PC-3 (cell line): ENCODE measurements around the gene TBXAS1. TPM values are rescaled to one million over a fixed set of nuclear protein-coding genes. Genes with fewer than 3 reads are reported as not detected.

Source experiments
- ATAC-seq: fragments of 200-7000 bp; cut with Tn5 transposase; 2 replicates; pipeline ENCODE4 v1.9.1; 2020; ENCODE audit warnings: mild to moderate bottlenecking, moderate library complexity
- BruUV-seq: library from RNA; stranded (reverse); fragments of 400-500 nt; replicated peaks from 2 replicates; lab custom pipeline; 2021; lab: Mats Ljungman, UMichigan
- CTCF ChIA-PET: fragments of 300-600 bp; sonication (Branson Sonifier 250); formaldehyde crosslinking; loops from one replicate; lab custom pipeline; 2022; ENCODE audit warnings: antibody characterized with exemption; lab: Charles Lee
- POLR2A ChIA-PET: fragments of 300-600 bp; sonication (Branson Sonifier 250); formaldehyde crosslinking; loops from one replicate; lab custom pipeline; 2022; ENCODE audit warnings: antibody characterized with exemption; ENCODE audit not compliant: unreplicated experiment; lab: Charles Lee
- DNase-seq: peaks from one replicate; pipeline ENCODE4 v3.0.0-alpha.2; 2015
- H2AFZ ChIP-seq: fragments of 300-600 bp; sonication (generic); 2 replicates; pipeline ENCODE4 v1.6.0; 2016; ENCODE audit warnings: antibody characterized with exemption, low read length
- H3F3A ChIP-seq: fragments of 300-600 bp; sonication (generic); one replicate; pipeline ENCODE4 v1.6.0; 2017; ENCODE audit warnings: antibody characterized with exemption, low read length, control low read depth, mild to moderate bottlenecking; ENCODE audit not compliant: unreplicated experiment
- H3K27ac ChIP-seq: fragments of 300-600 bp; sonication (generic); 2 replicates; pipeline ENCODE4 v1.5.1; 2016; ENCODE audit warnings: mild to moderate bottlenecking, low read length
- H3K27me3 ChIP-seq: fragments of 300-600 bp; sonication (generic); 2 replicates; pipeline ENCODE4 v1.6.1; 2016; ENCODE audit warnings: low read length, mixed read lengths
- H3K36me3 ChIP-seq: fragments of 300-600 bp; sonication (generic); 2 replicates; pipeline ENCODE4 v1.6.1; 2016; ENCODE audit warnings: low read depth, mixed run types, low read length, mixed read lengths
- H3K4me1 ChIP-seq: fragments of 300-600 bp; sonication (generic); 2 replicates; pipeline ENCODE4 v1.5.1; 2016; ENCODE audit warnings: low read length; ENCODE audit not compliant: insufficient read depth
- H3K4me2 ChIP-seq: fragments of 300-600 bp; sonication (generic); 2 replicates; pipeline ENCODE4 v1.6.0; 2016; ENCODE audit warnings: low read length
- H3K4me3 ChIP-seq: fragments of 300-600 bp; sonication (generic); 2 replicates; pipeline ENCODE4 v1.5.1; 2016; ENCODE audit warnings: mild to moderate bottlenecking, low read length, mixed read lengths
- H3K79me2 ChIP-seq: fragments of 300-600 bp; sonication (generic); 2 replicates; pipeline ENCODE4 v1.6.1; 2017; ENCODE audit warnings: low read length, mixed read lengths
- H3K9ac ChIP-seq: fragments of 300-600 bp; sonication (generic); 2 replicates; pipeline ENCODE4 v1.6.0; 2016; ENCODE audit warnings: mild to moderate bottlenecking, low read length
- H3K9me2 ChIP-seq: fragments of 300-600 bp; sonication (generic); replicated peaks from 2 replicates; pipeline ENCODE4 v1.6.1; 2016; ENCODE audit warnings: mixed run types, low read length, mixed read lengths
- H3K9me3 ChIP-seq: fragments of 300-600 bp; sonication (generic); 2 replicates; pipeline ENCODE4 v1.6.1; 2016; ENCODE audit warnings: low read length, mixed read lengths
- H4K20me1 ChIP-seq: fragments of 300-600 bp; sonication (generic); 2 replicates; pipeline ENCODE4 v1.6.1; 2016; ENCODE audit warnings: low read length, mixed read lengths
- EZH2 ChIP-seq: fragments of 300-600 bp; sonication (generic); IDR thresholded peaks from one replicate; pipeline ENCODE4 v1.6.1; 2017; ENCODE audit warnings: antibody characterized with exemption, mild to moderate bottlenecking, low read length; ENCODE audit not compliant: unreplicated experiment
- EZH2phosphoT487 ChIP-seq: fragments of 300-600 bp; sonication (generic); IDR thresholded peaks from 2 replicates; pipeline ENCODE4 v1.6.1; 2018; ENCODE audit warnings: mild to moderate bottlenecking, antibody characterized with exemption, low read length, borderline replicate concordance
- intact Hi-C: fragments of 100-400 bp; cut with micrococcal nuclease; formaldehyde crosslinking; loops from 2 replicates; pipeline ENCODE4 v1.9.0; 2023
- total RNA-seq: library from RNA; depleted of rRNA; stranded (reverse); fragments of >200 nt; gene quantifications from 2 replicates; pipeline ENCODE4 v1.2.3, GENCODE V29; 2014
- TF ChIP-seq, protein P1 (sequence below): fragments of 300-600 bp; sonication (generic); conservative IDR thresholded peaks from 2 replicates; pipeline ENCODE4 v1.5.1; 2017; ENCODE audit warnings: antibody characterized with exemption, low read depth, mild to moderate bottlenecking, low read length

TBXAS1 gene
- total RNA-seq, 1 experiment from 2014 or later, result 21.8 TPM

DNA sequence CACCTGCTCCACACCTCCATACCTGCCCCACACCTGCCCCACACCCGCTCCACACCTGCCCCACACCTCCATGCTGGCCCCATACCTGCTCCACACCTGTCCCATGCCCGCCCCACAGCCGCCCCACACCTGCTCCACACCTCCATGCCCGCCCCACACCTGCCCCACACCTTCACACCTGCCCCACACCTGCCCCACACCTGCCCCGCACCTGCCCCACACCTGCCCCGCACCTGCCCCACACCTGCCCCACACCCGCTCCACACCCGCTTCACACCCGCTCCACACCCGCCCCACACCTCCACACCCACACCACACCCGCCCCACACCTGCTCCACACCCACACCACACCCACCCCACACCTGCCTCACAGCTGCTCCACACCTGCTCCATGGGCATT is 180.7 kb downstream of the TBXAS1 start:
- H2AFZ ChIP-seq, result no peak overlapping the region
- CTCF ChIA-PET, result no interaction called here
- H3K4me1 ChIP-seq, result no peaks in the 10 kb centered on the region

DNA sequence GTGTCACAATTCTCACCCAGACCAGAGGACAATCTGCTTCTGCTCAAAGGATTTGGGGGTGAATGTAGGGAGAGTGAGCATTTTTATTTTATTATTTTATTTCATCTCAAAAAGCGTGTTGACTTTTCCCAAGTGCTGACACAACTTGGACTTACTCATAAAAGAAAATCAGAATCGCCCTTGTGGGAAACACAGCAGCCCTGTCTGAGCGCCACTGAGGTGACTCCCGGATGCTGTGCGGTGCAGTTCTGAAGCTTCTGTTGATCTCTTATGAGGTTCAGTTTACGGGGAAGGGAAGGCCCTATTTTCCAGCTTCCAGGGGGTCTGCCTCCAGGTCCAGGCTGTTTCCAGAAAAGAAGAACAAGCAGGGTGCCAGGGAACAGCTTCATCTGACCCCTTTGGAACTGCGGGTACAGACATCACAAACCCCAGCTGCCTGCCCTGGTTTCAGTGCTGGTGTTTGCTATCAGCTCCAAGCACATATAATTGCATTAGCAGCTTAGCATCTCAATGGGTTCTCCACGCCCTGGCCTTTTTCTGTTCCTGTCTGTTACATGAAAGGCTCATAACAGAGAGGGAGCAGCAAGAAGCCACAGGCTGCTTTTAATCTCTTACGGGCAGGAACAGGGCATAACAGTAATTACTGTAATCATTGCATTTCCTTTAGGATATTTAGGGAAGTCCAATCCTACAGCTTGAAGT is 181.3 kb downstream of the TBXAS1 start:
- Histone ChIP-seq H3K36me3 (no peaks in the 10 kb centered on the region), H3K4me2 (no peak overlapping the region), H3K79me2 (no peaks in the 10 kb centered on the region), H4K20me1 (no peaks in the 10 kb centered on the region), H2AFZ (no peak overlapping the region), H3K9ac (no peak overlapping the region), H3K4me1 (no peaks in the 10 kb centered on the region), H3K27me3 (no peaks in the 10 kb centered on the region), H3K9me3 (no peaks in the 10 kb centered on the region), H3K27ac (no peak overlapping the region), H3K4me3 (no peak overlapping the region), H3F3A (no peaks in the 10 kb centered on the region), H3K9me2 (no peaks in the 10 kb centered on the region)
- BruUV-seq, result no TSS peak
- ChIA-PET CTCF (no interaction called here), POLR2A (interaction anchor here (0.6 kb wide), 1 partner anchor 173 kb away, joined by 3 read pairs; no protein-coding TSS in a partner anchor)
- ATAC-seq (no peak), DNase-seq (no peak)
- TF ChIP-seq, protein P1, sequence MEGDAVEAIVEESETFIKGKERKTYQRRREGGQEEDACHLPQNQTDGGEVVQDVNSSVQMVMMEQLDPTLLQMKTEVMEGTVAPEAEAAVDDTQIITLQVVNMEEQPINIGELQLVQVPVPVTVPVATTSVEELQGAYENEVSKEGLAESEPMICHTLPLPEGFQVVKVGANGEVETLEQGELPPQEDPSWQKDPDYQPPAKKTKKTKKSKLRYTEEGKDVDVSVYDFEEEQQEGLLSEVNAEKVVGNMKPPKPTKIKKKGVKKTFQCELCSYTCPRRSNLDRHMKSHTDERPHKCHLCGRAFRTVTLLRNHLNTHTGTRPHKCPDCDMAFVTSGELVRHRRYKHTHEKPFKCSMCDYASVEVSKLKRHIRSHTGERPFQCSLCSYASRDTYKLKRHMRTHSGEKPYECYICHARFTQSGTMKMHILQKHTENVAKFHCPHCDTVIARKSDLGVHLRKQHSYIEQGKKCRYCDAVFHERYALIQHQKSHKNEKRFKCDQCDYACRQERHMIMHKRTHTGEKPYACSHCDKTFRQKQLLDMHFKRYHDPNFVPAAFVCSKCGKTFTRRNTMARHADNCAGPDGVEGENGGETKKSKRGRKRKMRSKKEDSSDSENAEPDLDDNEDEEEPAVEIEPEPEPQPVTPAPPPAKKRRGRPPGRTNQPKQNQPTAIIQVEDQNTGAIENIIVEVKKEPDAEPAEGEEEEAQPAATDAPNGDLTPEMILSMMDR, result no peak
- TF ChIP-seq EZH2 (no peak), EZH2phosphoT487 (no peak)
- intact Hi-C loops, result no loop called here

More for the DNA sequence above, 180.7 kb downstream of the TBXAS1 start:
- no peaks in the 10 kb centered on the region for H4K20me1 ChIP-seq
- no peaks in the 10 kb centered on the region for H3F3A ChIP-seq
- H3K27me3 ChIP-seq, result no peaks in the 10 kb centered on the region
- DNase-seq (no peak), ATAC-seq (no peak)
- no TSS peak for BruUV-seq
- no peaks in the 10 kb centered on the region for H3K9me2 ChIP-seq
- no peak overlapping the region for H3K9ac ChIP-seq
- H3K9me3 ChIP-seq, result no peaks in the 10 kb centered on the region
- TF ChIP-seq EZH2, result no peak
- TF ChIP-seq EZH2phosphoT487, result no peak
- TF ChIP-seq, protein P1, result no peak
- no peak overlapping the region for H3K4me3 ChIP-seq
- H3K79me2 ChIP-seq, result no peaks in the 10 kb centered on the region
- H3K27ac ChIP-seq, result no peak overlapping the region
- no peak overlapping the region for H3K4me2 ChIP-seq
- H3K36me3 ChIP-seq, result no peaks in the 10 kb centered on the region
- POLR2A ChIA-PET, result interaction anchor here (0.6 kb wide), 1 partner anchor 172 kb away, joined by 3 read pairs; no protein-coding TSS in a partner anchor
- intact Hi-C loops, result loop anchor here (10.0 kb wide), 1 partner anchor 575 kb away; no protein-coding TSS in a partner anchor

DNA sequence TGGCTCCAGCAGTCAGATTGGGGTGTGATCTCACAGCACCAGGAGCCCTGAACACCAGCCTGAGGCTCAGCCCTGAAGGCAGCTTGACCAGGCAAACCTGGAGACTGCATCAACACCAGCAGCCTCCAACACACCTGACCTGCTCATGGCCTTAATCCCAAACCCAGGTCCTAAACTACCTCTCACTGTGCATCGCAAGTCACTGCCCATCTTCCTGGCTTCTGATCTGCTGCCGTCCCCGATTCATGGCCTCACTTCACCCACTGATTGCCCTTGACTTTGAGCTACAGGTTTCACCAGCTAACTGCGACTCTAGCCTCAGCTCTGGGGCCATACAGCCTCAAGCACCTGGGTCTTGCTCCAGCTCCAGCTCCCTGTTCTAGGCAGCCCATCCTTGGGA is 184.6 kb downstream of the TBXAS1 start:
- no TSS peak for BruUV-seq
- no peaks in the 10 kb centered on the region for H3K9me2 ChIP-seq
- CTCF ChIA-PET, result no interaction called here

More for the DNA sequence above, 184.6 kb downstream of the TBXAS1 start:
- no peak overlapping the region for H3K4me3 ChIP-seq
- H3F3A ChIP-seq, result no peaks in the 10 kb centered on the region
- intact Hi-C loops, result no loop called here
- DNase-seq, result no peak
- H2AFZ ChIP-seq, result no peak overlapping the region
- POLR2A ChIA-PET, result no interaction called here
- no peak overlapping the region for H3K27ac ChIP-seq
- no peak overlapping the region for H3K9ac ChIP-seq
- H3K4me1 ChIP-seq, result no peaks in the 10 kb centered on the region
- H4K20me1 ChIP-seq, result no peaks in the 10 kb centered on the region
- no peak for ATAC-seq
- no peaks in the 10 kb centered on the region for H3K79me2 ChIP-seq
- H3K9me3 ChIP-seq, result no peaks in the 10 kb centered on the region
- H3K27me3 ChIP-seq, result no peaks in the 10 kb centered on the region
- H3K4me2 ChIP-seq, result no peak overlapping the region
- no peak for TF ChIP-seq EZH2
- TF ChIP-seq EZH2phosphoT487, result no peak
- TF ChIP-seq, protein P1, result no peak
- H3K36me3 ChIP-seq, result no peaks in the 10 kb centered on the region
